Skin of body (tissue), 2 donors: ENCODE results near the gene MME. TPM values are rescaled to one million over a fixed set of nuclear protein-coding genes. Genes with fewer than 3 reads are reported as not detected.
A peak's percentile ranks its signal among the peaks of the same experiment; 100 is the strongest.

Source experiments
- DNase-seq: peaks from one replicate; lab custom pipeline; 2025; lab: John Stamatoyannopoulos, UW
- total RNA-seq: library from RNA; depleted of rRNA; stranded (reverse); fragments of >200 nt; gene quantifications from one replicate; pipeline ENCODE4 v1.2.3, GENCODE V29; 2014

The MME gene
- total RNA-seq, 1 donor from 2014 or later = 55.5 TPM

DNA sequence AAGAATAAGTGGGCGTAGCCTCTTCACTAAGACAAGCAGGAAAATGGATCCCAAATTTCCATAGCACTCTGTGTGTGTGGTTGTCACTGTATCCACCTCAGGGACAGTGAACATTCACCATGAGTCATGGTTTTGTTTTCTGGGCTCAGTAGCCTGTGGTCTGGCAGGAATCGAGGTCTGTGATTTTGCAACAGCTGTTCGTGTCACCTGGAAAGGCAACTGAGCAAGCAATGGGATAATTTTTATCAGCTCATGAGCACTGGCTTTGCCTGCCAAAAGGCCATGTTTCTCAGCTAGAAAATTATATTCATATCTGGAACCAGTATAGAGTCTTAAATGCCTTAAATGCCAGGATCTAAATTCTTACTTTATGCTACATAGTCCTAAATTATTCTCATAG lies 152.5 kb downstream of the MME start:
- DNase-seq = peak; percentile 54

DNA sequence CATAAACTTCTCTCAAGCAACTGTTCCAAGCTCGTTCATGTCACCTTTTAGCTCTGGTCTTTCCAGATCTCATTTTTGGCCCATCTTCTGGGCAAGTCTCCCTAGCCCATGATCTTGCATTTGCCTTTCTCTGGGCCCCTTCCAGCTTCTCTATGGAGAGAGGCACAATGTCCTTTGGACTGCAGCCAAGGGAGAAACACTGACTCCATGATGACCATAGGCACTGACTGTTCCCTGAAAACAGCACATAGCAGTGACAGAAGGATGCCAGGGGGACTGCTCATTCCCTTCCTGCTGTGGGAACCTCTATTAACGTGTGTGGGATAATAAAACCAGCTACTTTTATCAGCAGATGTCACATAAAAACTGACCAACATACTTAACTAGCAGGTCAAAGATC lies 153.1 kb downstream of the MME start:
- DNase-seq = peak; percentile 7

Other genes starting within 250 kb of the MME start
- 2.5 TPM for gene STRIT1, start 213.4 kb downstream of the MME start, total RNA-seq